GM23338 (cell line): Measurements from ENCODE around the gene EGFL8. TPM values are rescaled to one million over a fixed set of nuclear protein-coding genes. Genes with fewer than 3 reads are reported as not detected.

Source experiments
- ATAC-seq: fragments of 200-7000 bp; cut with Tn5 transposase; 3 replicates; pipeline ENCODE4 v1.9.1; 2020
- DNase-seq: peaks from one replicate; pipeline ENCODE4 v3.0.0-alpha.2; 2015; ENCODE audit warnings: low spot score
- H2AFZ ChIP-seq: fragments of 200-600 bp; sonication (generic); 2 replicates; pipeline ENCODE4 v1.8.0; 2016; ENCODE audit warnings: antibody characterized with exemption, mild to moderate bottlenecking, moderate library complexity
- H3F3A ChIP-seq: fragments of 200-600 bp; sonication (generic); replicated peaks from 2 replicates; pipeline ENCODE4 v1.8.0; 2017; ENCODE audit warnings: antibody characterized with exemption, mixed run types, low read depth
- H3K27ac ChIP-seq: fragments of 200-600 bp; sonication (generic); 2 replicates; pipeline ENCODE4 v1.6.1; 2016; ENCODE audit warnings: low read depth
- H3K27me3 ChIP-seq: fragments of 200-600 bp; sonication (generic); 2 replicates; pipeline ENCODE4 v1.8.0; 2016; ENCODE audit warnings: mild to moderate bottlenecking, mixed run types, moderate library complexity; ENCODE audit not compliant: insufficient read depth
- H3K36me3 ChIP-seq: fragments of 200-600 bp; sonication (generic); 2 replicates; pipeline ENCODE4 v1.8.0; 2016; ENCODE audit warnings: mild to moderate bottlenecking; ENCODE audit not compliant: insufficient read depth
- H3K4me1 ChIP-seq: fragments of 200-600 bp; sonication (generic); 2 replicates; pipeline ENCODE4 v1.8.0; 2016; ENCODE audit warnings: mild to moderate bottlenecking, moderate library complexity; ENCODE audit not compliant: insufficient read depth
- H3K4me2 ChIP-seq: fragments of 200-600 bp; sonication (generic); 2 replicates; pipeline ENCODE4 v1.7.1; 2017; ENCODE audit warnings: mixed run types
- H3K4me3 ChIP-seq: fragments of 200-600 bp; sonication (generic); 2 replicates; pipeline ENCODE4 v1.6.1; 2016; ENCODE audit warnings: mixed run types
- H3K79me2 ChIP-seq: fragments of 200-600 bp; sonication (generic); replicated peaks from 2 replicates; pipeline ENCODE4 v1.8.0; 2017; ENCODE audit warnings: mild to moderate bottlenecking; ENCODE audit not compliant: insufficient read depth
- H3K9me2 ChIP-seq: fragments of 200-600 bp; sonication (generic); 2 replicates; pipeline ENCODE4 v1.8.0; 2017; ENCODE audit not compliant: insufficient read depth
- H4K20me1 ChIP-seq: fragments of 200-600 bp; sonication (generic); replicated peaks from 2 replicates; pipeline ENCODE4 v1.8.0; 2017; ENCODE audit warnings: mild to moderate bottlenecking; ENCODE audit not compliant: insufficient read depth
- H3K27ac Mint-ChIP-seq: 2 replicates; pipeline ENCODE4 v1.8.0; 2020; ENCODE audit warnings: inconsistent platforms, mild to moderate bottlenecking, moderate library complexity, mixed read lengths
- H3K27me3 Mint-ChIP-seq: 3 replicates; pipeline ENCODE4 v1.8.0; 2022; ENCODE audit warnings: low read depth, mild to moderate bottlenecking, moderate library complexity, mixed read lengths, inconsistent platforms; ENCODE audit not compliant: insufficient read depth, poor library complexity
- H3K36me3 Mint-ChIP-seq: 3 replicates; pipeline ENCODE4 v1.8.0; 2021; ENCODE audit warnings: low read depth, mild to moderate bottlenecking, inconsistent platforms, moderate library complexity, mixed read lengths
- H3K4me1 Mint-ChIP-seq: 3 replicates; pipeline ENCODE4 v1.8.0; 2020; ENCODE audit warnings: mild to moderate bottlenecking, inconsistent platforms, mixed read lengths
- H3K4me3 Mint-ChIP-seq: 3 replicates; pipeline ENCODE4 v1.8.0; 2021; ENCODE audit warnings: moderate library complexity, mild to moderate bottlenecking, inconsistent platforms, mixed read lengths
- H3K9me3 Mint-ChIP-seq: 3 replicates; pipeline ENCODE4 v1.8.0; 2020; ENCODE audit warnings: moderate library complexity, mild to moderate bottlenecking, inconsistent platforms, mixed read lengths
- EZH2phosphoT487 ChIP-seq: fragments of 200-600 bp; sonication (generic); IDR thresholded peaks from one replicate; pipeline ENCODE4 v1.8.1; 2018; ENCODE audit warnings: antibody characterized with exemption; ENCODE audit not compliant: unreplicated experiment
- NANOG ChIP-seq: IDR thresholded peaks from 2 replicates; pipeline ENCODE4 v1.6.1; 2016; ENCODE audit warnings: antibody characterized with exemption, borderline replicate concordance
- ZNF114 ChIP-seq: fragments of 250-450 bp; sonication (Bioruptor Pico); IDR thresholded peaks from 2 replicates; pipeline ENCODE4 v1.5.0; 2020; ENCODE audit warnings: mild to moderate bottlenecking, moderate library complexity
- ZNF331 ChIP-seq: fragments of 250-450 bp; sonication (Bioruptor Pico); IDR thresholded peaks from 2 replicates; pipeline ENCODE4 v1.5.0; 2020; ENCODE audit warnings: low read depth, mild to moderate bottlenecking, moderate library complexity
- polyA plus RNA-seq: library from polyadenylated mRNA; unstranded; fragments of >200 nt; fragmentation: Nextera tagmentation; extraction: Ambion mirVana; gene quantifications from 2 replicates; pipeline ENCODE4 v1.2.1, GENCODE V29; 2016
- total RNA-seq: library from RNA; depleted of rRNA; stranded (reverse); fragments of >200 nt; shearing (Covaris generic); gene quantifications from 2 replicates; pipeline ENCODE4 v1.2.3, GENCODE V29; 2014
- TF ChIP-seq, protein P1 (sequence below): IDR thresholded peaks from one replicate; pipeline ENCODE4 v1.6.1; 2018; ENCODE audit warnings: antibody characterized with exemption; ENCODE audit not compliant: unreplicated experiment
- TF ChIP-seq, protein P2 (sequence below): fragments of 250-450 bp; sonication (Bioruptor Pico); IDR thresholded peaks from 2 replicates; pipeline ENCODE4 v1.5.0; 2020; ENCODE audit warnings: mild to moderate bottlenecking, moderate library complexity

Gene EGFL8
- total and polyA plus RNA-seq, 2 experiments from 2014 or later, result 6.1 to 7.4 TPM

DNA sequence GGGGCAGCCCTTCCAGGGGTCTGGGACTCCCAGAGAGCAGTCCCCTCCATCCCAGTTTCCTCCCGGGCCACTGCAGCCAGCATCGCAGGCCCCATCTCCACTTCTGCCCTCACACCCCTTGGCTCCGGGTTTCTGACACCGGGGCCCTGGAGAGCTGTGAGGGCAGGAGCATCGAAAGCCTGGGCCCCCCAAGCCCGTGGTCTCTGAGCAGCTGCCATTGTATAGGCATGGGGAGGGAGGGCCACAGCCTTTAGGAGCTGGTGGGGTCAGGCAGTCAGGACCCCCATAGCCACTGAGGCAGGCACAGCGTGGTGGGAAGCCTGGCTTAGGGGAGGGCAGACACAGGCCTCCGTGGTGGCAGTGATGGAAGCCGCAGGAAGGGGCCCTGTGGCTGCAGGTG lies 37.8 kb downstream of the EGFL8 start:
- H3K27ac Mint-ChIP-seq, result no peak overlapping the region
- H3K27me3 ChIP-seq, result no peaks in the 10 kb centered on the region
- H3K27me3 Mint-ChIP-seq, result no peaks in the 10 kb centered on the region
- H3K4me3 ChIP-seq, result no peak overlapping the region
- no peak for ATAC-seq
- H3K79me2 ChIP-seq, result no peaks in the 10 kb centered on the region
- peaks cover 6% of the 10 kb centered on the region; the same call in 1 of the 2 replicates for H3K4me1 ChIP-seq
- no peak overlapping the region for H3K27ac ChIP-seq
- H3K4me2 ChIP-seq, result no peak overlapping the region
- no peaks in the 10 kb centered on the region for H4K20me1 ChIP-seq
- no peaks in the 10 kb centered on the region for H3K36me3 ChIP-seq
- H2AFZ ChIP-seq, result no peak overlapping the region
- H3K9me3 Mint-ChIP-seq, result peaks cover 3% of the 10 kb centered on the region; the same call in 2 of the 3 replicates
- H3K36me3 Mint-ChIP-seq, result no peaks in the 10 kb centered on the region
- no peak for DNase-seq
- TF ChIP-seq ZNF114 (CRISPR knock-in tag) (no peak), EZH2phosphoT487 (no peak), ZNF331 (CRISPR knock-in tag) (no peak)
- TF ChIP-seq, protein P1, sequence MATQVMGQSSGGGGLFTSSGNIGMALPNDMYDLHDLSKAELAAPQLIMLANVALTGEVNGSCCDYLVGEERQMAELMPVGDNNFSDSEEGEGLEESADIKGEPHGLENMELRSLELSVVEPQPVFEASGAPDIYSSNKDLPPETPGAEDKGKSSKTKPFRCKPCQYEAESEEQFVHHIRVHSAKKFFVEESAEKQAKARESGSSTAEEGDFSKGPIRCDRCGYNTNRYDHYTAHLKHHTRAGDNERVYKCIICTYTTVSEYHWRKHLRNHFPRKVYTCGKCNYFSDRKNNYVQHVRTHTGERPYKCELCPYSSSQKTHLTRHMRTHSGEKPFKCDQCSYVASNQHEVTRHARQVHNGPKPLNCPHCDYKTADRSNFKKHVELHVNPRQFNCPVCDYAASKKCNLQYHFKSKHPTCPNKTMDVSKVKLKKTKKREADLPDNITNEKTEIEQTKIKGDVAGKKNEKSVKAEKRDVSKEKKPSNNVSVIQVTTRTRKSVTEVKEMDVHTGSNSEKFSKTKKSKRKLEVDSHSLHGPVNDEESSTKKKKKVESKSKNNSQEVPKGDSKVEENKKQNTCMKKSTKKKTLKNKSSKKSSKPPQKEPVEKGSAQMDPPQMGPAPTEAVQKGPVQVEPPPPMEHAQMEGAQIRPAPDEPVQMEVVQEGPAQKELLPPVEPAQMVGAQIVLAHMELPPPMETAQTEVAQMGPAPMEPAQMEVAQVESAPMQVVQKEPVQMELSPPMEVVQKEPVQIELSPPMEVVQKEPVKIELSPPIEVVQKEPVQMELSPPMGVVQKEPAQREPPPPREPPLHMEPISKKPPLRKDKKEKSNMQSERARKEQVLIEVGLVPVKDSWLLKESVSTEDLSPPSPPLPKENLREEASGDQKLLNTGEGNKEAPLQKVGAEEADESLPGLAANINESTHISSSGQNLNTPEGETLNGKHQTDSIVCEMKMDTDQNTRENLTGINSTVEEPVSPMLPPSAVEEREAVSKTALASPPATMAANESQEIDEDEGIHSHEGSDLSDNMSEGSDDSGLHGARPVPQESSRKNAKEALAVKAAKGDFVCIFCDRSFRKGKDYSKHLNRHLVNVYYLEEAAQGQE, result no peak
- peaks cover 3% of the 10 kb centered on the region; the same call in 2 of the 3 replicates for H3K4me1 Mint-ChIP-seq
- H3F3A ChIP-seq, result peaks cover 4% of the 10 kb centered on the region; the same call in 1 of the 2 replicates
- no peak overlapping the region for H3K4me3 Mint-ChIP-seq
- H3K9me2 ChIP-seq, result no peaks in the 10 kb centered on the region

DNA sequence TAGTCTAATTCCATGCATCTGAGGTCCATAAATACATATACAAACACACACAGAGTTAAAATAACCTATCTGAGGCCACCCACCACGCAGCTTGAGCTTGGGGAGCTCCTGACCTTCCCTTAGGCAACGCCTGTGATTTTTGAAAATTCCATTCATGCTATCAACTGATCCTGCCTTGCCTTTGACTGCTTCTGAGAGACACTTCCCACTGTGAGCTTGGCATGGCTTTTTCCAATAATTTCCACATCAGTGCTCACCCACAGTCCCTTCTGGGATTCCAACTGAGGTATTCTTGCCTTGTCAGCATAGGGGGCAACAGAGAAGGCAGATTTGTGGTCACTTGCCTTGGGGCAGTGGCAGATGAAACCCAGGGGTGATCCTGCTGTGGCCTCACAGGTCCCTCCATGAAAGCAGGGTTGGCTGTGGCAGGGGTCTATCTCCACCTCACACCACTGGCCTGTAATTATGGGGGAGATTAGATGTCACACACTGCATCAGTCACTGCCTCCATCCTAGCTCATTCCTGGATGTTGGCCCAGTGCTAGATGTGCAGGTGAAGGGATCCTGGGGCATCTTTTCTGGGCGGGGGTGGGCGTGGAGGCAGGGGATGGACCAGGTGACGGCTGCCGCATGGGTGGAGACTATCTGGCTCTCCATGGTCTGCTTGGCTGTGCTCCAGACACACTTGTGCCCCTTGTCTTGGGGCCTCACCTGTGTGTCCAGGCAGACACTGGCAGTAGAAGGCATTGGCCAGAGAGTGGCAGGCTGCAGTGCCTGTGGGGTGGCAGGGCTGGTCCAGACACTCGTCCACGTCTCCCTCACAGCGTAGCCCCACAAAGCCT lies 39.3 kb downstream of the EGFL8 start:
- Histone ChIP-seq H3K36me3 (no peaks in the 10 kb centered on the region), H3K79me2 (no peaks in the 10 kb centered on the region), H3K27ac (no peak overlapping the region), H4K20me1 (no peaks in the 10 kb centered on the region), H3K4me1 (no peaks in the 10 kb centered on the region), H3K4me3 (no peak overlapping the region), H3K4me2 (no peak overlapping the region), H2AFZ (no peak overlapping the region), H3K9me2 (no peaks in the 10 kb centered on the region), H3K27me3 (no peaks in the 10 kb centered on the region), H3F3A (no peaks in the 10 kb centered on the region)
- no peaks in the 10 kb centered on the region; the same call in 2 of the 3 replicates for H3K4me1 Mint-ChIP-seq
- H3K9me3 Mint-ChIP-seq, result peaks cover 3% of the 10 kb centered on the region; the same call in 2 of the 3 replicates
- DNase-seq (no peak), ATAC-seq (no peak)
- H3K4me3 Mint-ChIP-seq, result no peak overlapping the region
- H3K36me3 Mint-ChIP-seq, result no peaks in the 10 kb centered on the region
- TF ChIP-seq, protein P2, sequence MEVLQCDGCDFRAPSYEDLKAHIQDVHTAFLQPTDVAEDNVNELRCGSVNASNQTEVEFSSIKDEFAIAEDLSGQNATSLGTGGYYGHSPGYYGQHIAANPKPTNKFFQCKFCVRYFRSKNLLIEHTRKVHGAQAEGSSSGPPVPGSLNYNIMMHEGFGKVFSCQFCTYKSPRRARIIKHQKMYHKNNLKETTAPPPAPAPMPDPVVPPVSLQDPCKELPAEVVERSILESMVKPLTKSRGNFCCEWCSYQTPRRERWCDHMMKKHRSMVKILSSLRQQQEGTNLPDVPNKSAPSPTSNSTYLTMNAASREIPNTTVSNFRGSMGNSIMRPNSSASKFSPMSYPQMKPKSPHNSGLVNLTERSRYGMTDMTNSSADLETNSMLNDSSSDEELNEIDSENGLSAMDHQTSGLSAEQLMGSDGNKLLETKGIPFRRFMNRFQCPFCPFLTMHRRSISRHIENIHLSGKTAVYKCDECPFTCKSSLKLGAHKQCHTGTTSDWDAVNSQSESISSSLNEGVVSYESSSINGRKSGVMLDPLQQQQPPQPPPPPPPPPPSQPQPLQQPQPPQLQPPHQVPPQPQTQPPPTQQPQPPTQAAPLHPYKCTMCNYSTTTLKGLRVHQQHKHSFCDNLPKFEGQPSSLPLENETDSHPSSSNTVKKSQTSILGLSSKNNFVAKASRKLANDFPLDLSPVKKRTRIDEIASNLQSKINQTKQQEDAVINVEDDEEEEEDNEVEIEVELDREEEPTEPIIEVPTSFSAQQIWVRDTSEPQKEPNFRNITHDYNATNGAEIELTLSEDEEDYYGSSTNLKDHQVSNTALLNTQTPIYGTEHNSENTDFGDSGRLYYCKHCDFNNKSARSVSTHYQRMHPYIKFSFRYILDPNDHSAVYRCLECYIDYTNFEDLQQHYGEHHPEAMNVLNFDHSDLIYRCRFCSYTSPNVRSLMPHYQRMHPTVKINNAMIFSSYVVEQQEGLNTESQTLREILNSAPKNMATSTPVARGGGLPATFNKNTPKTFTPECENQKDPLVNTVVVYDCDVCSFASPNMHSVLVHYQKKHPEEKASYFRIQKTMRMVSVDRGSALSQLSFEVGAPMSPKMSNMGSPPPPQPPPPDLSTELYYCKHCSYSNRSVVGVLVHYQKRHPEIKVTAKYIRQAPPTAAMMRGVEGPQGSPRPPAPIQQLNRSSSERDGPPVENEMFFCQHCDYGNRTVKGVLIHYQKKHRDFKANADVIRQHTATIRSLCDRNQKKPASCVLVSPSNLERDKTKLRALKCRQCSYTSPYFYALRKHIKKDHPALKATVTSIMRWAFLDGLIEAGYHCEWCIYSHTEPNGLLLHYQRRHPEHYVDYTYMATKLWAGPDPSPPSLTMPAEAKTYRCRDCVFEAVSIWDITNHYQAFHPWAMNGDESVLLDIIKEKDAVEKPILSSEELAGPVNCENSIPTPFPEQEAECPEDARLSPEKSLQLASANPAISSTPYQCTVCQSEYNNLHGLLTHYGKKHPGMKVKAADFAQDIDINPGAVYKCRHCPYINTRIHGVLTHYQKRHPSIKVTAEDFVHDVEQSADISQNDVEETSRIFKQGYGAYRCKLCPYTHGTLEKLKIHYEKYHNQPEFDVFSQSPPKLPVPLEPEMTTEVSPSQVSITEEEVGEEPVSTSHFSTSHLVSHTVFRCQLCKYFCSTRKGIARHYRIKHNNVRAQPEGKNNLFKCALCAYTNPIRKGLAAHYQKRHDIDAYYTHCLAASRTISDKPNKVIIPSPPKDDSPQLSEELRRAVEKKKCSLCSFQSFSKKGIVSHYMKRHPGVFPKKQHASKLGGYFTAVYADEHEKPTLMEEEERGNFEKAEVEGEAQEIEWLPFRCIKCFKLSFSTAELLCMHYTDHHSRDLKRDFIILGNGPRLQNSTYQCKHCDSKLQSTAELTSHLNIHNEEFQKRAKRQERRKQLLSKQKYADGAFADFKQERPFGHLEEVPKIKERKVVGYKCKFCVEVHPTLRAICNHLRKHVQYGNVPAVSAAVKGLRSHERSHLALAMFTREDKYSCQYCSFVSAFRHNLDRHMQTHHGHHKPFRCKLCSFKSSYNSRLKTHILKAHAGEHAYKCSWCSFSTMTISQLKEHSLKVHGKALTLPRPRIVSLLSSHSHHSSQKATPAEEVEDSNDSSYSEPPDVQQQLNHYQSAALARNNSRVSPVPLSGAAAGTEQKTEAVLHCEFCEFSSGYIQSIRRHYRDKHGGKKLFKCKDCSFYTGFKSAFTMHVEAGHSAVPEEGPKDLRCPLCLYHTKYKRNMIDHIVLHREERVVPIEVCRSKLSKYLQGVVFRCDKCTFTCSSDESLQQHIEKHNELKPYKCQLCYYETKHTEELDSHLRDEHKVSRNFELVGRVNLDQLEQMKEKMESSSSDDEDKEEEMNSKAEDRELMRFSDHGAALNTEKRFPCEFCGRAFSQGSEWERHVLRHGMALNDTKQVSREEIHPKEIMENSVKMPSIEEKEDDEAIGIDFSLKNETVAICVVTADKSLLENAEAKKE (CRISPR knock-in tag), result no peak
- no peak for TF ChIP-seq NANOG
- no peaks in the 10 kb centered on the region for H3K27me3 Mint-ChIP-seq
- H3K27ac Mint-ChIP-seq, result no peak overlapping the region
